Fibroblast of mammary gland (primary cell): ENCODE measurements around the gene DDX27.

Source experiments
- DNase-seq: peaks from one replicate; pipeline ENCODE4 v3.0.0-alpha.2; 2010; ENCODE audit warnings: low read depth
- H3K4me3 ChIP-seq: 2 replicates; pipeline ENCODE4 v1.5.1; 2011; ENCODE audit warnings: low read depth, mild to moderate bottlenecking, low read length, moderate library complexity; ENCODE audit not compliant: control insufficient read depth
- CTCF ChIP-seq: conservative IDR thresholded peaks from 2 replicates; pipeline ENCODE4 v1.5.1; 2011; ENCODE audit warnings: low read depth, low read length, inconsistent platforms; ENCODE audit not compliant: control insufficient read depth, insufficient read depth

The DDX27 gene

GRCh38 chr20:49268600-49269365 is 49.6 kb downstream of the DDX27 start:
- DNase-seq, result peak; percentile 74
- no peak for TF ChIP-seq CTCF
- no peak overlapping the region for H3K4me3 ChIP-seq

GRCh38 chr20:49270177-49270576 is 51.0 kb downstream of the DDX27 start:
- DNase-seq, result peak; percentile 81
- H3K4me3 ChIP-seq, result no peak overlapping the region
- TF ChIP-seq CTCF, result no peak

- no peak for DNase-seq
- TF ChIP-seq CTCF, result no peak
- H3K4me3 ChIP-seq, result no peak overlapping the region
These were observed 51.5 kb downstream of the DDX27 start for GRCh38 chr20:49270736-49271135.

GRCh38 chr20:49272654-49273053 is 53.4 kb downstream of the DDX27 start:
- no peak for TF ChIP-seq CTCF
- DNase-seq, result no peak

GRCh38 chr20:49273696-49274277 is 54.6 kb downstream of the DDX27 start:
- no peak for TF ChIP-seq CTCF
- DNase-seq, result no peak
- no peak overlapping the region for H3K4me3 ChIP-seq

More at GRCh38 chr20:49272654-49273053, 53.4 kb downstream of the DDX27 start:
- no peak overlapping the region for H3K4me3 ChIP-seq

GRCh38 chr20:49275216-49275615 is 56.0 kb downstream of the DDX27 start:
- no peak for DNase-seq
- TF ChIP-seq CTCF, result no peak
- no peak overlapping the region for H3K4me3 ChIP-seq

GRCh38 chr20:49275636-49276035 is 56.4 kb downstream of the DDX27 start:
- TF ChIP-seq CTCF, result no peak
- H3K4me3 ChIP-seq, result peak overlapping the region; percentile 10
- no peak for DNase-seq
